NCI-H2107 treated with DMSO at 0.1 percent for 48 hours (cell line): ENCODE results near the gene PRLH.

Source experiments
- DNase-seq: peaks from one replicate; lab custom pipeline; 2025; ENCODE audit not compliant: unreplicated experiment; lab: John Stamatoyannopoulos, UW

The PRLH gene

DNA sequence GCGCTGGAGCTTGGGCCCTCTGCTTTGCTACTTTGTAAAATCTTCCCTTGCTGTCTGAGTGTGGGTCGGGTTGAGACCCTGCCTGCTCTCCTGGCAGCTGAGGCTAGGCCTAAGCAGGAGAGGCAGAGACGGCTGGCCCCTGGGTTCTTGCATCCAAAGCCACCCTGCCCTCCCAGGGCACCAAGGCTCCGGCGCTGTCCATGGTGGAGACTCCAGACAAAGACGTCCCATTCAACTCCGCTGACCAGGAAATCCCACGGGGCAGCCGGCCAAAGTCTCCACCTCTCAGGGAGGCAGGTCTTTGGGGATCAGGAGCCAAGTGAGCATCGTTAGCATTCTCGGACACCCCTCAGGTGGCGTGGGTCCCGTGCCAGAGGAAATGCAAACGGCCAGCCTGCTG lies 2.6 kb upstream of the PRLH start:
- no peak for DNase-seq

DNA sequence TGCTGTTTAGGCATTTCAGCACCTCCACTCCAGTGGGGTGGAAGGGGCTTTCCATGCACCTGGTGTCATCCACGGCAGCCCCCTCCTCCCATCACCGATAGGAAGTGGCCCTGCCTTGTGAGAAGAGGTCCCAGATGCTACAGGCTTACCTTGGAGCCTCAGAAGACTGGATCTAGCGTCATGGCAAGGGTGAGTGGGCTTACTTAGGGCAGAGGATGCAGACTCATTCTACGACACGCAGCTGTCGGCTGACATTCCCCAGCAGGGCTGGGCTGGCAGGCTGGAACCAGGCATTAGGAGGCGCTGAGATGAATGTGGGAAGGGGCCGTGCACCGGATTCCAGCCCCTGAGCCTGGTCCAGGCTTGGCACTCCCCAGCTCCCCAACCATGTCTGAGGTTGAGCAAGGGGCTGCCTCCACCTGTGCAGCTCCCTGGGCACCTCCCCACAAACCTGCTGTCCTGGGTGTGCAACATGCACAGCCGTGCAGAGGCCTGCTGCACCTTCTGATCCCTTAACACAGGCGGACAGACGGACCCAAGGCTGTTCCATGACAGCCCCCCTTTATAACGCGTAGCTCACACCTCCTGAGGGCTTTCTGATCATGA lies 1.7 kb upstream of the PRLH start:
- DNase-seq, result no peak

DNA sequence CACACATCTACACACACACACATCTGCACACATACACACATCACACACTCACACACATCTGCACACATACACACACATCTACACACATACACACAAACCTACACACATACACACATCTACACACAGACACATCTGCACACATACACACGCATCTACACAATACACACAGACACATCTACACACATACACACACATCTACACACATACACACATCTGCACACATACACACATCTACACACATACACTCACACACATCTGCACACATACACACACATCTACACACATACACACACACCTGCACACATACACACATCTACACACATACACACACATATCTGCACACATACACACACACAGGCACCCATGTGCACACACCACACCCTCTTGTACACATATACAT lies 400 bp upstream of the PRLH start:
- no peak for DNase-seq

DNA sequence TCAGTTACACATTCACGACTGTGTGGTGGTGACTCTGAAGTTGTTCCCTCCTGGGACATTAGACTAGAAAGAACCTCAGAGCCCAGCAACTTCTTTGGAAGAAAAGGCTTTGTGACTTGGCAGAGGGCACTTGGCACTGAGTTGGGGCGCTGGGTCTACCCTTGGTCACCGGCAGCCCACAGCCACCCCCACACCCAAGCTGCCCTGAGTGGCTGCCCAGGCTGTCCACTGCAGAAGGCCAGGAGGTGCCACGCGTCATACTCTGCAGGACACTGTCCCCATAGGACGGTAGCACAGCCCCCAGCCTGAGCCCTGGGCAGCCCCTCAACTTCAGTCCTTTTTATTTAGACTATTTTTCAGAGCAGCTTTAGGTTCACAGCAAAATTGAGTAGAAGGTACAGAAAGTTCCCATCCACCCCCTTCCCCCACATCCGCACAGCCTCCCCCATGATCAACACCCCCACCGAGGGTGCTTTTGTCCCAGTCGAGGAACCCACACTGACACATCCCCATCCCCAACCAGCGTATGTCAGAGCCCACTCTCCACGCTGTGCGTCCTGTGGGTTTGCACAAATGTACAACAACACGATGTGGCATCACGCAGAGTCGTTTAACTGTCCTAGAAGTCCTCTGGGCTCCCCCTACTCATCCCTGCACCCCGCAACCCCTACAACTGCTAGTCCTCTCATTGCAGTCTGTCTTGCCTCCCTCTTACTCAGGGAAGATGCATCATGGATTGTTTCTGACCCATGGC lies 1.1 kb downstream of the PRLH start:
- DNase-seq, result no peak

- no peak for DNase-seq
Observed at GRCh38 chr2:237568121-237568660, 1.8 kb downstream of the PRLH start.

GRCh38 chr2:237569041-237569440 lies 2.7 kb downstream of the PRLH start:
- DNase-seq, result no peak

- DNase-seq, result no peak
Observed at GRCh38 chr2:237569896-237570295, 3.5 kb downstream of the PRLH start.

GRCh38 chr2:237570776-237571335 lies 4.5 kb downstream of the PRLH start:
- DNase-seq, result no peak

- no peak for DNase-seq
Observed at GRCh38 chr2:237571551-237571950, 5.2 kb downstream of the PRLH start.

DNA sequence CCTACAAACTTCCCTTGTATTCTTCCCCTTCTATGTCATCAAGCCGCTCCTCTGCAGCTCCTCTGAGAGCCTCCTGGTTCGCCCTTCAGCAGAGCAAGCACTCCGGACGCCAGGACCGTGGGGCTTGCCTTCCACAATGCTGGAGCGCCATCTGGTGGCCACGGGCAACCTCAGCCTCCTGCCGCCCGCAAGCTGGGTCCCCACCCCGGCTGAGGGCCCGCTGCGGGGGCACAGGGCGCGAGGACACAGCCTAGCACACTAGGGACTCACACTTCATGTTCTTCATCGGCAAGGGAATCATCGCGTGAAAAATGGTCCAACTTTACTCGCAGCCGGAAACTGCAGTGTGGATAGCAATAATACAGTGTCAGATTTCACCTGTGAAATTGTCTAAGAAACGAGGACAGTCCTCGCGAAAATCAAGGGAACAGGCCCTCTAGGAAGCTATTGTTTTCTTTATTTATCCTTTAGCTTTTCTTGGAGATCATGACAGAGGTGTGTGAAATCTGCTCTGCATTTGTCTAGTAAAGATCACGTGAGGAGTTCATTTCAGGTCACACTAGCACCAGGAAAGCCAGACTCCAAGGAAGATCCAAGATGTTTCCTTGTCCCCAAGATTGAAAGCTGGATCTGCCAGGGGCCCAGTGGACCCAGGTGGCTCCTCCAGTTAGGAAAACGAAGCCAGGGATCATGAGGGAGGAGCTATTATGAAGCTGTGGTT lies 5.8 kb downstream of the PRLH start:
- DNase-seq, result peak; percentile 28

GRCh38 chr2:237572742-237573101 lies 6.3 kb downstream of the PRLH start:
- no peak for DNase-seq

DNA sequence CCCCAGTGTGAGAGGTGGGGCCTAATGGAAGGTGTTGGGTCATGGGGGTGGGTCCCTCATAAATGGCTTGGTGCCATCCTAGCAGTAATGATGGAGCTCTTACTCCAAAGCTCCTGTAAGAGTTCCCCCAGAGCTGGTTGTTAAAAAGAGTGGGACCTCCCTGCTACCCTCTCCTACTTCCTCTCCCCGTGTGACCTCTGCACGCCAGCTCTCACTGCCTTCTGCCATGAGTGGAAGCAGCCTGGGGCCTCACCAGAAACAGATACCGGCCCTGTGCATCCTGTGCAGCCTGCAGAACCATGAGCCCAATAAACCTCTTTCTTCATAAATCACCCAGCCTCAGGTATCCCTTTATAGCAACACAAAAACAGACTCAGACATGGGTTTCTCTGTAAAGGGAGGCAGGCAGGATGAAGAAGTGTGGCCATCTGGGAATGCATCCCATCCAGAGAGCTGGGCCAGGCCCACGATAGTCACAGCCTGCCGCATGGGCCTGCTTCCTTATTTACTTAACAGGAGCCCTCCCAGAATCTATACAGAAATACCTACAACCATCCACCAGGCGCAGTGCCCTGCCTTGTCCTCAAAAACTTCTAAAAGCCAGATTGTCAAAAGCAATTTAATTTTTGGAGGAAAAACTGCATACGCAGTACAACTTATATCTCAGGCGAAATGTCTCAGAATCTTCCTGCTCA lies 7.5 kb downstream of the PRLH start:
- DNase-seq, result no peak

DNA sequence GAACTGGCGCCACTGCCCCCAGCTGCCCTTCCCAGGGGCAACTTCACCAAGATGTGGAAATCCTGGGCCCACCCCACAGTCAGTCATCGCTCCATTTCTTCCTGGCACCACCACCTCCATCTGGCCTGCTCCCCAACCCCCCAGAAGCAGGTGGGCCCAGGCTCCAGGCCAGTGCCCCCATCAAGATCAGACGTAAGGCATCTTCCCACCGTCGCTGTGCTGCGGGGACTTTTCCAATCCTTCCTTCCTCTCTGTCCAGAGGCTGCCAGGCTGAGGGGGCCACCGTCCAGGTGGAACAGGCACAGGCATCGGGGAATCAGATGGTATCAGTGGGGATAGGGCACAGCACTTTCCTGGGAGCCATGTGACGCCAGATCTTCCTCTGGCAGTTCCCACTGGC lies 8.1 kb downstream of the PRLH start:
- no peak for DNase-seq

DNA sequence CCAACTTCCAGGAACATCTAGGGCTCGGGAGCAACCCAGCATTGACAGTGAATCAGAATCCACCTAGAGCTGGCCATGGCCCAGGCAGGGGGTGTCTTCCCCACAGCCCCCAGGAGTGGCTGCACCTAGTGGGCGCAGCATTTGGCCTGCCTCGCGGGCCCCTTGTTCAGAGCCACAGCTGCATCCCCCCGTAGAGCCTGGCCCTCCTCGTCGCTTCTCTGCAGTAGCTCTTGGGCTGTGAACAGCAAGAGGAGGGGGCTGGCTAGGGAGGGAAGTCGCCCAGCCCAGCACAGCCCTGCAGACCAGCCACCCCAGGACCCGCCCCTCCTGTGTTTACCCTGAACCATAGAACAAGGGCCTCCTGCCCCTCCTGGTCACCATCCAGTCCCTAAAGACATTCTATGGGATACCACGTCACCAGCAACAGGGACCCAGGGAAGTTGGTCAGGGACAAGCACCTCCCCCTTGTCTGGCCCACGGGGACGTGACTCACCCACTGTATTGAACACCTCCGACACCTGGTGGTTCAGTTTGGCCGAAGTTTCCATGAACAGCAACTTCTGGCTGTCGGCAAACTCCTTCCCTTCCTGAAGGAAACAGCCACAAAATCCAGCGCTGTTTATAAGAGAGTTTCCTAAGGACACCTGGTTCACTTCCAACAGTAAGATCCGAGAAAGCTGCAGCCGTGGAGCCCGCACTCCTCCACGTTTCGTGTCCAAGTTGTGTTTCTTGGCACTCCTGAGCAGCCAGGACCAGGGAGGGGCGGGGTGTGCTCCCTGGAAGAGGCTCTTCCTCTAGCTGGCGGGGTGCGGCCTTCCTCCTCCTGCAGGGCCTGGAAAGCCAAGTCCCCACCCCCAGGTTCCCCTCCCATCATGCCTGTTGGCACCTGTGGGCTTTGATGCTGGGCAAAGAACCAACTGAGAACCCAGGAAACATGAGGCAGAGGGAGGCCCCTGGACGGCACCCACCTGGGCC lies 8.8 kb downstream of the PRLH start:
- no peak for DNase-seq

DNA sequence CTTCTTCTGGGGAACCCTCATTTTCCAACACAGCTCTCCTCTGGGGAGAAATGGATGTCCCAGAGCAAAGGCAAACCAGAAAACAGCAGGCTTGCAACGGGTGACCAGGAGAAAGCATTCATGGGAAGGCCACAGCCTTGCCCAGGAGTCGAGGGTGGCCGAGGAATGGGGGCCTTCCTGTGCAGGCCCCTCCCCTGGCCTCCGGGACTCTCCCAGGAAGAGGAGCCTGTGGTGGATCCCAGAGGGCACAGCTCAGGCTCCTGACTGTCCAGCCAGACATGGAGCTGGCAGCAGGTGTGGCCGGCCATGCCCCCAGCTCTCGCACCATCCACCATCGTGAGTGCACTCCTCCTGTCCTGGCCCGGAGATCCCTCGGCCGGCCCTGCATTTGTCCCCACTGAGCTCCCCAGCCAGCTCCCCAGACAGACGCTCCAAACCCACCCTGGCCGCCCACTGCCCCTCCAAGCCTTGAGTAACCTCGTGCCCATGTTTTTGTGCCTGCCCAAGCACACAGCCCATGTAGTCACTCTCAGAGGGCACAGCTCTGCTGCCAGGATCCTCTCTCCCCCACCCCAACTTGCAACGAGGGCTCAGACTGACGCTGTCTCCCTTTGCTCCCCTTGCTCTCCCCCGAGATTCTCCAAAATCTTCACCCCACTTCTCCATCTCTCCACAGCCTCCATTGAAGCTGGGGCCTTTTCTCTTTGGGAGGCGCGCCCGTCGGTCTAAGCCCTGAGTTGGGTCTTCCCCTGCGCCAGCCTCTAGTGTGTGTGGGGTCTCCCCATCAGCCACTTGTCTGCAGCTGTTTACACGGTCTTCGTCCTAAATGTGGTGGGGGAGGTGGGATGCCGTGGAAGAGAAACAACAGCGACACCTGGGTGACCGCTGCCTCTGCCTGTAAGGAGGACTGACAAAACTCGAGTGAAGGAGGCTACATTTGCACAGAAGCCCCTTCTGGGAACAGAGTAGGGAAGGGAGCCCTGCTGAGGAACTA lies 9.8 kb downstream of the PRLH start:
- no peak for DNase-seq

DNA sequence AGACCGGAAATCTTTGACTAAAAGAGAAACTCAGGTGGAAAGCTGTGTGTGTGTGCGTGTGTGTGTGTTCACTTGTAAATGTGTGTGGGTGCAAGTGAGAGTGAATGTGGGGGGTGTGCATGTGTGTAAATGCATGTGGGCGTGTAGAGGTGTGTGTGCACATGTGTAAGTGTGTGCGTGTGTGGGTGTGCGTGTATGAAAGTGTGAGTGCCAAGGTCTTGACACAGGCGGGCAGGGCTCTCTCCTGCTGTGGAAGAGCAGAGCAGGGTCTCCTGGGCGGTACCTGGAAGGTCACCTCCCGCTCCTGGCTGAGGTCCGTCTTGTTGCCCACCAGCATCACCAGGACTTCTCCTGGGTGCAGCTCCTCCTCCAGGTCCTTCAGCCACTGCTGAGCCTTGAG lies 10.6 kb downstream of the PRLH start:
- no peak for DNase-seq

GRCh38 chr2:237577458-237577857 lies 11.1 kb downstream of the PRLH start:
- DNase-seq, result no peak

DNA sequence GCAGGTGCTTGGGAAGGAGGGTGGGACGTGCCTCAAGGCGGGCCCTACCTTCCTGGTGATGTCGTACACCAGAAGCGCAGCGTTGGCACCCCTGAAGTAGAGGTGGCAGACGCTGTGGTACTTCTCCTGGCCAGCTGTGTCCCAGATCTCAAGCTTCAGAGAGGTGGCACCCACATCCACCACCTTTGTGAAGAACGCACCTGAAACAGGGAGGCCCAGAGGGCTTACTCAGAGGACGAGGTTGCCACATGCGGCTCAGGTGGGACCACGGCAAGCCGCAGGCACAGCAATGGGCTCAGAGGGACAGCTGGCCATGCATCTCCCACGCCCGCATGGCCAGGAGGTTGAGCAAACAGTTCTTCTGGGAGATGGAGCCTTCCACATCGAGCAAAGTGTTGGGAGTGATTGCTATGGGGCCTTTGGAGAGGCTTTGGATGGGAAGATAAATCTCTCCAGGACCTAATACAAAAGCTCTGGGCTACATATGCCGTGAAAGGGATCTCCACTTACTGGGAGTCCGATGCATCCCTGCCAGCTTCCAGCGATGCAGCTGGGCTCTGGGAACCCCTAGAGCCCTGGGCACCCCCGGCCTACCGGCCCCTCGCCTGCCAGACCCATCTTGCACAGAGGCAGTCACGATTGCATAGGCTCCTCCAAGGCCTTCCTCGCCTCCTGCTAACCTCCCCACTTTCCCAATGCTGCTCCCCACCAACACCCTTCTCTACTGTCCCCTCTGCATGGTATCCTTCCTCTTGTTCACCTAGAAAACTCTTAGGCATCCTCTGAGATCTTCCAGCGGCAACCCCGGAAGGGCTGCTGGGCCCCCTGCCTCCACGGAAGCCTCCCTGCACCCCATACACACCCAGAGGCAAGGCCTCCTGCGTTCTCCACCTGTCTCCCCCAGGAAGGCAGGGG lies 11.8 kb downstream of the PRLH start:
- no peak for DNase-seq
